Effector memory CD4-positive, alpha-beta T cell (primary cell): ENCODE results near the gene NEK9.

Experiments
- DNase-seq, 3 donors: peaks; one replicate each; pipeline ENCODE4 v3.0.0-alpha.2; 2020
- H3K27ac ChIP-seq: 2 replicates; pipeline ENCODE4 v1.7.0; 2013; ENCODE audit warnings: mild to moderate bottlenecking, low read length, moderate library complexity; ENCODE audit not compliant: insufficient read depth, poor library complexity, severe bottlenecking
- H3K27me3 ChIP-seq: replicated peaks from 2 replicates; pipeline ENCODE4 v1.7.0; 2013; ENCODE audit warnings: mild to moderate bottlenecking, low read length; ENCODE audit not compliant: insufficient read depth, control insufficient read depth, poor library complexity, severe bottlenecking
- H3K36me3 ChIP-seq: 2 replicates; pipeline ENCODE4 v1.7.0; 2013; ENCODE audit warnings: mild to moderate bottlenecking, low read length, moderate library complexity; ENCODE audit not compliant: control insufficient read depth, insufficient read depth
- H3K4me1 ChIP-seq: 2 replicates; pipeline ENCODE4 v1.7.0; 2013; ENCODE audit warnings: low read length, mild to moderate bottlenecking; ENCODE audit not compliant: control insufficient read depth, insufficient read depth, poor library complexity, severe bottlenecking
- H3K4me3 ChIP-seq: 2 replicates; pipeline ENCODE4 v1.7.0; 2013; ENCODE audit warnings: low read length, low read depth, mild to moderate bottlenecking; ENCODE audit not compliant: insufficient read depth, poor library complexity, severe bottlenecking
- H3K9me3 ChIP-seq: 2 replicates; pipeline ENCODE4 v1.7.0; 2013; ENCODE audit warnings: mild to moderate bottlenecking, low read length, moderate library complexity; ENCODE audit not compliant: control insufficient read depth

The NEK9 gene

DNA sequence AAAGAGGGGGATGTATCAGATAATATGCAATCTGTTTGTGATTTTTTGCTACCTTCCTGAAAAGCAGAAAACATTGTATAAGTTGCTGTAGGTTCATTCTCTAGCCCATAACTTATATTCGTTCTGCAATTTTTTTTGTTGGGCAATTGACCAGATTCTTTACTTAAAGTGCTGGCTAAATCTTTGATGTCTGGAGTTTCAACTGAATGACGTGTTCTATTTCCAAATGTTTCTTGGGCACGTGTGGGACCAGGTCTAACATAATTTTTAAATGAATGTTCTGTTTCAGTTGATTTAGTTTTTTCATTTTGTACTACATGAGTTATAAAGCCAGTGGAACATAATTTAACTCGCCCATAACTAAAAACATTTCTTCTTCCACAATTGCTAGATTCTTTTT lies 79.3 kb downstream of the NEK9 start:
- peaks cover 9% of the 10 kb centered on the region for H3K4me1 ChIP-seq
- no peak for DNase-seq
- H3K36me3 ChIP-seq = no peaks in the 10 kb centered on the region
- no peaks in the 10 kb centered on the region for H3K27me3 ChIP-seq
- no peaks in the 10 kb centered on the region for H3K9me3 ChIP-seq
- H3K4me3 ChIP-seq = no peak overlapping the region
- H3K27ac ChIP-seq = no peak overlapping the region

DNA sequence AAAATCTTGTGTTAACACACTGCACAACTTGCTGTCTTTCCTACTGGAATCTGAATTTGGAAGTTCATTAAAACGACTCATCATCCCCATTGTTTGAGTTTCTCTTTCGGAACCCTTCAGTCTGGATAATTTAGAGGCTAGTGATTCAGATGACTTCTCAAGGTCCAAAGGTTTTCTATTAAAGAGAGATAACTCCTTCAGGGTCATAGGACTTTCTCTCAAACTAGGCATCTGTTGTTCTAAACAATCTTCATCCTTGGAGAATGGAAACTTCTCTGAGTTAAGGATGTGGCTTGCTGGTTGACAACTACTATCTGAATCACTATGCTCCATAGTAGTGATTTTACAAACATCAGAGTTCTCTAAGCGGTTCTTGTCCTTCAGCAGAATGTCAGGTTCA lies 79.9 kb downstream of the NEK9 start:
- H3K27ac ChIP-seq = no peak overlapping the region
- H3K9me3 ChIP-seq = no peaks in the 10 kb centered on the region
- no peak for DNase-seq
- no peaks in the 10 kb centered on the region for H3K36me3 ChIP-seq
- H3K4me1 ChIP-seq = peaks cover 9% of the 10 kb centered on the region
- H3K4me3 ChIP-seq = no peak overlapping the region
- no peaks in the 10 kb centered on the region for H3K27me3 ChIP-seq

DNA sequence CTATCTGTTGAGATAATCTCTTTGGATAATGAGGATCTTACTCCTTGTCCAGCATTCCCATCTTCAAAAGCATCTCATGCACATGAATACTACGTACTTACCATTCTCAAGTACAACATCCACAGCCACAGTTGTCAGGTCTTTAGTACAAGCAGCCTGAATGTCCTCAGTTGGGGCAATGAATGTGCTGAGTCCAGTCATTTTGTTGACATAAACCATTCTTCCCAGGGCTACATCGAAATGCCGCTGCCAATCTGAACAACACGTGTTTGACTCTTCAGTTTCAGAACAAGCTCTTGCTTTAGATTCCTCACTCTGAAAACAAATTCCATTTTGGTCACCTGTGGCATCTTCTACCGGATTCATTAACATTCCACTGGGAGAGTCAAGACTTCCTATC lies 80.6 kb downstream of the NEK9 start:
- no peaks in the 10 kb centered on the region for H3K9me3 ChIP-seq
- no peak overlapping the region for H3K4me3 ChIP-seq
- no peak overlapping the region for H3K27ac ChIP-seq
- peaks cover 3% of the 10 kb centered on the region for H3K36me3 ChIP-seq
- peaks cover 9% of the 10 kb centered on the region for H3K4me1 ChIP-seq
- no peaks in the 10 kb centered on the region for H3K27me3 ChIP-seq
- no peak for DNase-seq

DNA sequence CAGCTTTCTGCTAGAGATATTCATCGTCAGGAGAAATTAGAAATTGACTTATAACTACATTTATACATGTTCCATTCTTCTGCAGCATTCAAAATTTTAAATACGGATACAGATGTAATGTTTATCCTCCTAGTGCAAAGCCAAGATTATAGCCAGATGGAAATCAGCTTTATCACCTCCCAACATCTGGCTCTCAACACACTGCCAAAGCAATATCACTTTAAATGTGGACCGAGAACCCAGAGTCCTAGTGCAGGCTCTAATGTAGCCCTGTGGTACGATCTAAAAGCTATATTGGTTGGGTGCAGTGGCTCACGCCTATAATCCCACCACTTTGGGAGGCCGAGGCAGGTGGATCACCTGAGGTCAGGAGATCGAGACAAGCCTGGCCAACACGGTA lies 82.1 kb downstream of the NEK9 start:
- DNase-seq = no peak
- Histone ChIP-seq H3K27me3 (no peaks in the 10 kb centered on the region), H3K9me3 (no peaks in the 10 kb centered on the region), H3K4me3 (no peak overlapping the region), H3K36me3 (peaks cover 4% of the 10 kb centered on the region), H3K4me1 (no peaks in the 10 kb centered on the region), H3K27ac (no peak overlapping the region)

DNA sequence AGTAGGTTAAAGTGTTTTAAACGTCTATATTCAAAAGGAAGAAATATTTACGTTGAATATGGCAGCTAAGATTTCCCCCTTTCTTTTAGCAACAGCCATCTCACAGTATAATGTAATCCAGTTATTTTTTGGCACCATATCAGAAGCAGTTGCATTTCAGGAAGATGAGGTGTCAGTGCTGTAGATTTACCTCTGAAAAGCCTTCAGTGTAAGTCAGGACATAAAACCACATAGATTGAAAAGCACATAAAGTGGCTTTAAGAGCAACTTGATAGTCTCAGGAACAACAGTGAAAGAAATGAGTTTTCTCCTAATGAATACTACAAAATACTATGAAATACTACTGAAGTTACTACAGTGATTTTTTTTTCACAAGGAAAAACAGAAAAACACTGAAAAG lies 82.5 kb downstream of the NEK9 start:
- Histone ChIP-seq H3K4me1 (no peaks in the 10 kb centered on the region), H3K4me3 (no peak overlapping the region), H3K9me3 (no peaks in the 10 kb centered on the region), H3K27me3 (no peaks in the 10 kb centered on the region), H3K27ac (no peak overlapping the region), H3K36me3 (peaks cover 4% of the 10 kb centered on the region)
- no peak for DNase-seq

DNA sequence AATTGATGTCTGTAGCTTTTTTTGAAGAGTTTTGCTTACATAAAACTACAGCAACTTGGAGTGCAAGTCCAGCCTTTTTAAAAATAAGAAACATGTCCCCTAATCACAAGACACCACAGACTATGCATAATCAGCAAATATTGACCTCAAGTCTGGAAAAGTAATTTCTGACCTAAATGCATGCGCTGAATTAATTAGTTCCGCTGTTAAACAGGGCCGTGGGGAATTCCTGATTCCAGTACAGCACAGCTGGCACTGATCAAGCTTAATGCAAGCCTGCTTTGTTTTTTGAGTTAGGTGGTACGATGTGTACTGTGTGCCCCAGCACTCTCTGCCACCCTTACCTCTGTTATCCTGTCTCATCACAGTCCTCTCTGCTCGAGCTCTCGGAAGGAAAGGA lies 84.8 kb downstream of the NEK9 start:
- DNase-seq = no peak
- H3K27ac ChIP-seq = no peak overlapping the region

DNA sequence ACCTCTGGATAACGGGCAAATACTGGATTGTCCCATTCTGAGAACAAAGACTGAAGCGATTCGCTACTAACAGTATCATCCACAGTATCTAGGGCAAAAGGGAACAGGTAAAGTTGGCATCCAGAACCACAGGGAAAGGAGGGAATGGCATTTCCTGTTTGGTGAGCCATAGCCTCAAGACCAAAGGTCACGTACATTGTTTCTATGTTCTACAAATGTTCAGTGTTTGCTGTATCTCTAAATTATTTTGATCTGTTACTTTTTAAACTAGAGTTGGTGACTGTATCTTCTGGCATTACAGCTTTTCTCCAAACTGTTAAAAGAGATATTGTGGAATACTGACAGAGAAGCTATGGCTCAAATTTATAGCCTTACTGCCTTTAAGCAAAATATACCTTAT lies 85.2 kb downstream of the NEK9 start:
- H3K4me3 ChIP-seq = no peak overlapping the region
- peaks cover 9% of the 10 kb centered on the region for H3K36me3 ChIP-seq
- H3K4me1 ChIP-seq = no peaks in the 10 kb centered on the region
- no peaks in the 10 kb centered on the region for H3K27me3 ChIP-seq
- no peak overlapping the region for H3K27ac ChIP-seq
- H3K9me3 ChIP-seq = no peaks in the 10 kb centered on the region
- DNase-seq = no peak

More for the DNA sequence above, 84.8 kb downstream of the NEK9 start:
- no peak overlapping the region for H3K4me3 ChIP-seq
- H3K36me3 ChIP-seq = peaks cover 9% of the 10 kb centered on the region
- H3K27me3 ChIP-seq = no peaks in the 10 kb centered on the region
- H3K9me3 ChIP-seq = no peaks in the 10 kb centered on the region
- no peaks in the 10 kb centered on the region for H3K4me1 ChIP-seq

DNA sequence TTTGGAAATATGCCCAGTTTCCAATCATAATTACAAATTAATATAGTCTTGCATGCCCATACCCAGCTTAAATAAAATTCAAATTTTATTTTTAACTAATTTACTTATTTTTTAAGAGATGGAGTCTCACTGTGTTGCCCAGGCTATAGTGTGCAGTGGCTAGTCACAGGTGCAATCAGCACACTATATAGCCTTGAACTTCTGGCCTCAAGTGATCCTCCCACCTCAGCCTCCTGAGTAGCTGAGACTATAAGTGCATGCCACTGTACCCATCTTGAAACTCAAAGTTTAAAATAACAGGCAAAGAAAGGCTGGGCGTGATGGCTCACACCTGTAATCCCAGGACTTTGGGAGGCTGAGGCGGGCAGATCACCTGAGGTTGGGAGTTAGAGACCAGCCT lies 85.9 kb downstream of the NEK9 start:
- Histone ChIP-seq H3K27me3 (no peaks in the 10 kb centered on the region), H3K36me3 (peaks cover 9% of the 10 kb centered on the region)

DNA sequence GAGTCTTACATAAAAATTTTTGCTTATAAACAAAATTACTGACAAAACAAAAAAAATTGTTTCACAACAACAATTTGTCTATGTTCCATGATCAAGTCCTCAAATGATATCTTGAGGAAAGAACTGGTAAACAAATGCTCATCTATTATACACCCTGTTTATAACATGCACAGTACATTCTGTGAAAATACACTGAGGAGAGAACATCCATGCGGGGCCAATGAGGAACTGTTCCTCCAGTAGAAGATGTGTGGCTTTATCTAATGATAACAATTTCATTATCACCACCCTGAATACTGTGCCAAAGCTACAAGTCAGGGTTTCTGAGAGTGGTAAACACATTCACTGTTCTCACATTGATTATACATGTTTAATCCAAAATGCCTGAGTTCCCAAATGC lies 86.3 kb downstream of the NEK9 start:
- peaks cover 9% of the 10 kb centered on the region for H3K36me3 ChIP-seq
- H3K4me3 ChIP-seq = no peak overlapping the region
- DNase-seq = no peak

More for the DNA sequence above, 85.9 kb downstream of the NEK9 start:
- Histone ChIP-seq H3K4me1 (no peaks in the 10 kb centered on the region), H3K4me3 (no peak overlapping the region), H3K9me3 (no peaks in the 10 kb centered on the region), H3K27ac (no peak overlapping the region)
- DNase-seq = no peak

DNA sequence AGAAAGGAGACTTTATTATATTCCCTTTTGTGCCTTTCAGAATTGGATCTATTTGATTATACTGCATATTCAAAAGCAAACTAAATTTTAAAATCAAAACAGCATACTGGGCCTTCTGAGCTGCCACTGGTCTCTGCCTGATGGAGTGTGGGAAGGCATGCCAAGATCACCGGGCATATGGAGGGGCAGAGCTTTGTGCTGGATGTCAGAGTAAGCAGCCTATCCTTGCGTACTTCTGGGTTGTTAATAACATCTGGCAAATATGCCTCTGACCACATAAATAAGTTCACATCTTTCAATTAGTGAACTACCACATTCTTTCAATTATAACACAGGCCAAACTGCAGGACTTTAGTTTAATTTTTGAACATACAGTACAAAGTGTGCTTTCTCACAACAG lies 93.9 kb downstream of the NEK9 start:
- Histone ChIP-seq H3K4me3 (no peak overlapping the region), H3K4me1 (no peaks in the 10 kb centered on the region), H3K36me3 (peaks cover 30% of the 10 kb centered on the region), H3K27me3 (no peaks in the 10 kb centered on the region), H3K9me3 (no peaks in the 10 kb centered on the region), H3K27ac (no peak overlapping the region)
- no peak for DNase-seq

More for the DNA sequence above, 86.3 kb downstream of the NEK9 start:
- H3K9me3 ChIP-seq = no peaks in the 10 kb centered on the region
- no peaks in the 10 kb centered on the region for H3K4me1 ChIP-seq
- no peaks in the 10 kb centered on the region for H3K27me3 ChIP-seq
- H3K27ac ChIP-seq = no peak overlapping the region

DNA sequence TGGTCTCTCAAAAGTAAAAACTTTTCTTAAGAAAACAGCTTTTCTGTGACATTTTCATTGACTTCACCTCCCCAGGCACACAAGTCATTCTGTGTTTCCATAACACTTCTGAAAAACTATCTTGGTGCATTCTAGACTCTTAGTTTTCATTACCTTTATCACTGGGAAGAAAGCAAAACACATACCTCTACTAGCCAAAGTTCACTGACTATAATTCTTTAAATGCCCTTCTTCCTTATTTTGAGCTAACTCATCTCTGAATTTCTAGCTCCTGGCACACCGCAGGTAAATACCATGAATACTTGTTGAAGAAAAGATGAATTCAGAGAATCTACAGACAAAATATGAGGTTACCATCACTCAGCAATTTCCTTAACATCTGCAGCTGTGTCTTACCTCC lies 96.7 kb downstream of the NEK9 start:
- Histone ChIP-seq H3K4me1 (no peaks in the 10 kb centered on the region), H3K9me3 (no peaks in the 10 kb centered on the region), H3K27ac (no peak overlapping the region), H3K27me3 (no peaks in the 10 kb centered on the region), H3K4me3 (no peak overlapping the region), H3K36me3 (peaks cover 28% of the 10 kb centered on the region)
- no peak for DNase-seq
